Measurements from ENCODE around the gene HDAC4.

DNA sequence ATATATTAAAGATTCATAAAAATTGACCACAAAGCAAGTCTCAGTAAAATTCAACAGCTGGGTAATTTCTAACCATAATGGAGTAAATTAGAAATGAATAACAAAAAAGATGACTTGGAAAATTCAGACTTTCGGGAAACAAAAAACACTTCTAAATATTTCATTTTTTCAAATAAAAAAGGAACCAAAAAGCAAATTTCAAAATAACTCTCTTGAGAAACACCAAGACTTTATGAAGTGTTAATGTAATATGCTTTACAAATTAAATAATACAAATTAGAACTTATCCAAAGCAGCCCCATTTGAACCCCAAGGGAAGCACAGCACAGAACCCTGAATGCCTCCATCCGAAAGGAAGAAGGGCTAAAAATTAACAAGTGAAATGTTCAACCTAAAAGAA is 175.9 kb downstream of the HDAC4 start:
- TF ChIP-seq, protein P1, sequence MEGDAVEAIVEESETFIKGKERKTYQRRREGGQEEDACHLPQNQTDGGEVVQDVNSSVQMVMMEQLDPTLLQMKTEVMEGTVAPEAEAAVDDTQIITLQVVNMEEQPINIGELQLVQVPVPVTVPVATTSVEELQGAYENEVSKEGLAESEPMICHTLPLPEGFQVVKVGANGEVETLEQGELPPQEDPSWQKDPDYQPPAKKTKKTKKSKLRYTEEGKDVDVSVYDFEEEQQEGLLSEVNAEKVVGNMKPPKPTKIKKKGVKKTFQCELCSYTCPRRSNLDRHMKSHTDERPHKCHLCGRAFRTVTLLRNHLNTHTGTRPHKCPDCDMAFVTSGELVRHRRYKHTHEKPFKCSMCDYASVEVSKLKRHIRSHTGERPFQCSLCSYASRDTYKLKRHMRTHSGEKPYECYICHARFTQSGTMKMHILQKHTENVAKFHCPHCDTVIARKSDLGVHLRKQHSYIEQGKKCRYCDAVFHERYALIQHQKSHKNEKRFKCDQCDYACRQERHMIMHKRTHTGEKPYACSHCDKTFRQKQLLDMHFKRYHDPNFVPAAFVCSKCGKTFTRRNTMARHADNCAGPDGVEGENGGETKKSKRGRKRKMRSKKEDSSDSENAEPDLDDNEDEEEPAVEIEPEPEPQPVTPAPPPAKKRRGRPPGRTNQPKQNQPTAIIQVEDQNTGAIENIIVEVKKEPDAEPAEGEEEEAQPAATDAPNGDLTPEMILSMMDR (IDR thresholded peaks at IDR 0.05; ENCODE audit: low read length) = no peak
- TF ChIP-seq EZH2 (IDR thresholded peaks at IDR 0.05; ENCODE audit: borderline replicate concordance, low read length) = no peak
